Activated B cell treated with CpG ODN at 0.5 μM for 24 hours (primary cell): ENCODE results near the gene RNF225. TPM values are rescaled to one million over a fixed set of nuclear protein-coding genes. Genes with fewer than 3 reads are reported as not detected.
"Not testable (repeated sequence)": the region's sequence is repeated elsewhere in the genome, so short reads cannot be mapped to it uniquely, and the experiment has no call there.

Experiments used
- ATAC-seq: fragments of 200-7000 bp; cut with Tn5 transposase; one replicate; pipeline ENCODE4 v1.10.0; 2021; ENCODE audit warnings: low read depth, mild to moderate bottlenecking, moderate library complexity
- CTCF ChIA-PET: fragments of 350-600 bp; sonication (Branson Sonifier 250); formaldehyde crosslinking; loops from one replicate; lab custom pipeline; 2021; ENCODE audit warnings: antibody characterized with exemption; lab: Charles Lee
- POLR2A ChIA-PET: fragments of 350-600 bp; sonication (Branson Sonifier 250); formaldehyde crosslinking; loops from one replicate; lab custom pipeline; 2021; ENCODE audit warnings: antibody characterized with exemption; lab: Charles Lee
- DNase-seq: peaks from one replicate; pipeline ENCODE4 v3.0.0; 2022
- H3K27ac Mint-ChIP-seq: one replicate; pipeline ENCODE4 v1.8.0; 2020; ENCODE audit warnings: mixed read lengths
- H3K27me3 Mint-ChIP-seq: one replicate; pipeline ENCODE4 v1.8.0; 2021; ENCODE audit warnings: mixed read lengths
- H3K36me3 Mint-ChIP-seq: one replicate; pipeline ENCODE4 v1.8.0; 2021; ENCODE audit warnings: low read depth, mixed read lengths
- H3K4me1 Mint-ChIP-seq: one replicate; pipeline ENCODE4 v1.8.0; 2021; ENCODE audit warnings: mixed read lengths
- H3K4me3 Mint-ChIP-seq: one replicate; pipeline ENCODE4 v1.8.0; 2020; ENCODE audit warnings: mild to moderate bottlenecking, mixed read lengths
- H3K9me3 Mint-ChIP-seq: one replicate; pipeline ENCODE4 v1.8.0; 2020; ENCODE audit warnings: mixed read lengths
- intact Hi-C: fragments of 100-400 bp; cut with micrococcal nuclease; formaldehyde crosslinking; loops from one replicate; pipeline ENCODE4 v1.15.1; 2024
- total RNA-seq: library from RNA; stranded (reverse); gene quantifications from 2 replicates; pipeline ENCODE4 v1.2.3, GENCODE V29; 2022
- TF ChIP-seq, protein P1 (sequence below): fragments of 200-600 bp; IDR thresholded peaks from one replicate; pipeline ENCODE4 v1.8.0; 2022; ENCODE audit warnings: antibody characterized with exemption, mild to moderate bottlenecking

The RNF225 gene
- total RNA-seq, 1 donor from 2014 or later: not detected

DNA sequence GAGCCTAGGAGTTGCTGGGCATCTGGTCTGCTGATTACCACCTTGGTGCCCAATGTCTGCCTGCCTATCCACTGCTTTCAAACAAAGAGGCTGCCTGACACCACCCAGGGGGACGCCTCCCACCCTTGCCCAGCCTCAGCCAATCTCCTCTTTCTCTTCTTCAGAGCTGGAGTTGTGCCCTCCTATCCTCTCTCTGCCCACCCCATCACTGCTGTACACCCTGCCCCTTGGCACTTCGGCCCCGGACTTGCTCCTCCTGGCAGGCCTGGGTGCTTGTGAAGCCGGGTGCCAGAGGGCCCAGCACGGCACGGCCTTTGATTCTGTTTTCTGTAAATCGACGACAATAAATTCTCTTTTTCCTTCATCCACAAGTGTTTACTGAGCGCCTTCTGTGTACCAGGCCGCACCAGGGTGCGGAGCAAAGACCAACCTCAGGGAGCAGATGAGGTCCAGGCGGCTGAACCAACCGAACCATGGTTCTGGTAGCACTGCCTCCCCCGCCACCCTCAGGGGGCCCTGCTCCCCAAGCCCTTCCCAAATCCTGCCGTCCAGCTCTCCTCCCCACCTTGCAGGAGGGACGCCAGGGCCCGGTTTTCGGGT lies 5.0 kb downstream of the RNF225 start:
- intact Hi-C loops: loop anchor here (2.0 to 10.0 kb wide), 2 partner anchors 66 to 306 kb away; partner anchors contain the start of genes ZNF324 and ZSCAN18
- Mint-ChIP-seq H3K4me1 (peaks cover 15% of the 10 kb centered on the region), H3K9me3 (no peaks in the 10 kb centered on the region), H3K27ac (no peak overlapping the region), H3K4me3 (peak overlapping the region; percentile 92), H3K27me3 (peaks cover 7% of the 10 kb centered on the region), H3K36me3 (peaks cover 2% of the 10 kb centered on the region)
- DNase-seq: no peak
- POLR2A ChIA-PET: interaction anchor here (1.1 kb wide), 1 partner anchor 38 kb away, joined by 3 read pairs; no protein-coding TSS in a partner anchor
- ATAC-seq: no peak
- TF ChIP-seq, protein P1, sequence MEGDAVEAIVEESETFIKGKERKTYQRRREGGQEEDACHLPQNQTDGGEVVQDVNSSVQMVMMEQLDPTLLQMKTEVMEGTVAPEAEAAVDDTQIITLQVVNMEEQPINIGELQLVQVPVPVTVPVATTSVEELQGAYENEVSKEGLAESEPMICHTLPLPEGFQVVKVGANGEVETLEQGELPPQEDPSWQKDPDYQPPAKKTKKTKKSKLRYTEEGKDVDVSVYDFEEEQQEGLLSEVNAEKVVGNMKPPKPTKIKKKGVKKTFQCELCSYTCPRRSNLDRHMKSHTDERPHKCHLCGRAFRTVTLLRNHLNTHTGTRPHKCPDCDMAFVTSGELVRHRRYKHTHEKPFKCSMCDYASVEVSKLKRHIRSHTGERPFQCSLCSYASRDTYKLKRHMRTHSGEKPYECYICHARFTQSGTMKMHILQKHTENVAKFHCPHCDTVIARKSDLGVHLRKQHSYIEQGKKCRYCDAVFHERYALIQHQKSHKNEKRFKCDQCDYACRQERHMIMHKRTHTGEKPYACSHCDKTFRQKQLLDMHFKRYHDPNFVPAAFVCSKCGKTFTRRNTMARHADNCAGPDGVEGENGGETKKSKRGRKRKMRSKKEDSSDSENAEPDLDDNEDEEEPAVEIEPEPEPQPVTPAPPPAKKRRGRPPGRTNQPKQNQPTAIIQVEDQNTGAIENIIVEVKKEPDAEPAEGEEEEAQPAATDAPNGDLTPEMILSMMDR: no peak
- CTCF ChIA-PET: no interaction called here

DNA sequence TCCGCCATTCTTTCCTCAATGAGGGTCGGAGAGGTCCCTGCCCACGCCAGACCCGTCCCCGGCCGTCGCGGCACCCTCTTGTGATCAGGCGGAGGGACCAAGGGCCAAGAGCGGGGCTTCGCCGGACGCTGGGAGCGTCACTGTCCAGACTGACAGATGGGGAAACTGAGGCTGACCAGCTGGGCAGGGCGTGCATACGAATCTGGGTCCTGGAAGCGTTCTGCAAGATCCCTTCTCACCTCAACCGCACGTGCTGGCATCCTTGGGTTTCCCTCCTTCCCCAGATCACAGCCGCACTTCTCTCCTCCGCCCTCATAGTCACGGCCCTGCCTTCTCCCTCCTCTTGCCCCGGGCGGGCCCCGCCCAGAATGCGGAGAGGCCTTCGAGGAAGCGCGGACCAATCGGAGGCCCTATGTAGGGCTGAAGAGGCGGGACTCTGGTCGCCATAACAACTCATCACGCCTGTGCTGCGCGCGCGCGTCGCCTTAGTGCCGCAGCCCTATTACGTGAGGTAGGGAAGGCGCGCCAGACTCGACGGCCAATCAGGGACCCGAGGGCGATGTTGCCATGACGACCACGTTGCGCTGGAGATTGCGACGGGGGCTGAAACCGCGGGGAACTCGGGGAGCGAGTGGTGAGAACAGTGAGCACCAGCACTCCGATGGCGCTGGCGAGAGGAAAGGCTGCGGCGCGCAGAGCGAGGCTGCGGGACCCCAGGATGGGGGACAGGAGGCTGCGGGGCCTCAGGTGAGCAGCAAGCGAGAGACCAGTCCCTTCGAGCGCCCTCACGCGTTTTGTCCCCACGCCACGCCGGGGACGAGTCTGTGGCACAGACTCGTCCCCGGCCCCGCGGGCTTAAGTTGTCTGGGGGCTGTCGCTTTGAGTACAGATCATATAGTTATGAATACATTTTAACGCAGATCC lies 5.7 kb downstream of the RNF225 start:
- CTCF ChIA-PET: no interaction called here
- Mint-ChIP-seq H3K4me3 (peak overlapping the region; percentile 92), H3K27ac (peak overlapping the region; percentile 90), H3K27me3 (peaks cover 7% of the 10 kb centered on the region), H3K36me3 (no peaks in the 10 kb centered on the region), H3K4me1 (peaks cover 12% of the 10 kb centered on the region), H3K9me3 (no peaks in the 10 kb centered on the region)
- TF ChIP-seq, protein P1: no peak
- ATAC-seq (peak; percentile 96), DNase-seq (peak; percentile 96)
- POLR2A ChIA-PET: interaction anchor here (0.6 to 2.2 kb wide), 4 partner anchors 12 to 42 kb away, joined by 3 to 10 read pairs (median 4); partner anchors contain the start of genes RPS5 and ZNF837
- intact Hi-C loops: loop anchor here (1.0 to 10.0 kb wide), 15 partner anchors 14 to 720 kb away; partner anchors contain the start of genes ERVK3-1, RPS5, TRIM28 and ZNF132

DNA sequence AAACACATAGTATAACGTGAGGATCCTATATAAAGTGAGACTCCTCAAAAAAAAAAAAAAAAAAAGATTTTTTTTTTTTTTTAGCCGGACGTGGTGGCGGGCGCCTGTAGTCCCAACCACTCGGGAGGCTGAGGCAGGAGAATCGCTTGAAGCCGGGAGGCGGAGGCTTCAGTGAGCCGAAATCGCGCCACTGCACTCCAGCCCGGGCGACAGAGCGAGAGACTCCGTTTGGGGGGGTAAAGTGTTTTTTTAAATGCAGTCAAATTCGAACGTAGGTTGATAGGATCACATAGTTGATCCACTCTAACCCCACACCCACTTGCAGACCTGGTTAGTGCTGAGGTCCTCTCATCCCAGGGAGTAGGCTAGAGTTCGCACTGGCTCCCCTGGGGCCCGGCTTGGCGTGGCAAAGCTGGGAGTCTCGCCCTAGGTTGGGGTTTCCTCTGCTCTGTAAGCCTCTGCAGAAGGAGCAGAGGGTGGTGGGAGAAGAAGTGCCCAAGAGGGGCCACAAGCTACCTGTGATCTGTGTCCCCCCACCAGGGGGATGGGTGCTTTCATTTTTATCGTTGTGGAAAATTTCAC lies 6.5 kb downstream of the RNF225 start:
- CTCF ChIA-PET: no interaction called here
- Mint-ChIP-seq H3K27ac (no peak overlapping the region), H3K36me3 (no peaks in the 10 kb centered on the region), H3K4me1 (peaks cover 18% of the 10 kb centered on the region), H3K4me3 (peak overlapping the region; percentile 92), H3K27me3 (peaks cover 7% of the 10 kb centered on the region), H3K9me3 (no peaks in the 10 kb centered on the region)
- TF ChIP-seq, protein P1: no peak
- DNase-seq (no peak), ATAC-seq (no peak)
- POLR2A ChIA-PET: interaction anchor here (0.6 to 2.2 kb wide), 7 partner anchors 15 to 118 kb away, joined by 3 to 10 read pairs (median 3); partner anchors contain the start of genes RPS5, ZBTB45, ZNF132 and ZNF497
- intact Hi-C loops: loop anchor here (1.0 to 10.0 kb wide), 15 partner anchors 15 to 721 kb away; partner anchors contain the start of genes ERVK3-1, RPS5, TRIM28 and ZNF132

DNA sequence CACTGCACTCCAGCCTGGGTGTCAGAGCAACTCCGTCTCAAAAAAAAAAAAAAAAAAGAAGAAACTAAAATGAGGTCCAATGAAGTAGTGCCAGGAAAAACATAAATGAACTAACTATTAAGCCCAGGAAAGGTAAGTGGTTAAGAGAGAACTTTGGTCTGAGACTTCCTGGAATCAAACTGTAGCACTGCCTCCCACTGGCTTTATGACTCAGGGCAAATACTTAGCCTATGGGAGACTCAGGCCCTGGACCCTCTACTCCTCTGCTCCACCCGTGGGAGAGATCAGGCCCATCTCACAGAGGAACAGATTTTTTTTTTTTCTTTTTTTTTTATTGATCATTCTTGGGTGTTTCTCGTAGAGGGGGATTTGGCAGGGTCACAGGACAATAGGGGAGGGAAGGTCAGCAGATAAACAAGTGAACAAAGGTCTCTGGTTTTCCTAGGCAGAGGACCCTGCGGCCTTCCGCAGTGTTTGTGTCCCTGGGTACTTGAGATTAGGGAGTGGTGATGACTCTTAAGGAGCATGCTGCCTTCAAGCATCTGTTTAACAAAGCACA lies 8.5 kb downstream of the RNF225 start:
- H3K4me3 Mint-ChIP-seq, DNase-seq, CTCF ChIA-PET, H3K27me3 Mint-ChIP-seq, H3K9me3 Mint-ChIP-seq, ATAC-seq, H3K27ac Mint-ChIP-seq, H3K36me3 Mint-ChIP-seq: not testable (repeated sequence)
- POLR2A ChIA-PET: interaction anchor here (1.0 to 2.2 kb wide), 2 partner anchors 22 to 36 kb away, joined by 3 to 10 read pairs; partner anchors contain the start of genes ZNF132 and ZNF837
- H3K4me1 Mint-ChIP-seq: peaks cover 34% of the 10 kb centered on the region
- intact Hi-C loops: loop anchor here (10.0 kb wide), 1 partner anchor 309 kb away; the partner anchor contains the start of gene ZSCAN18
